Left renal cortex interstitium (tissue), 4 donors: ENCODE results near the gene ECM1. TPM values are rescaled to one million over a fixed set of nuclear protein-coding genes. Genes with fewer than 3 reads are reported as not detected.

Source experiments
- DNase-seq, 4 donors: peaks; one replicate each; pipeline ENCODE4 v3.0.0-alpha.2; 2013; ENCODE audit warnings: low read depth in 4 of 4, low spot score in 2 of 4, missing footprints in 1 of 4
- polyA plus RNA-seq, 4 donors: library from polyadenylated mRNA; unstranded; fragments of 120-200 nt; gene quantifications; one replicate each; pipeline ENCODE4 v1.2.1, GENCODE V29; 2013; ENCODE audit not compliant: insufficient read length in 4 of 4

ECM1 gene
- polyA plus RNA-seq, 4 donors = 12.4 to 16.0 (median 15.1) TPM

- no peak for DNase-seq
These were observed 35.7 kb downstream of the ECM1 start for GRCh38 chr1:150543500-150544143.

GRCh38 chr1:150544204-150544603, 36.3 kb downstream of the ECM1 start:
- DNase-seq = no peak

GRCh38 chr1:150545486-150546032, 37.6 kb downstream of the ECM1 start:
- DNase-seq = no peak

GRCh38 chr1:150546294-150546937, 38.5 kb downstream of the ECM1 start:
- no peak for DNase-seq

DNA sequence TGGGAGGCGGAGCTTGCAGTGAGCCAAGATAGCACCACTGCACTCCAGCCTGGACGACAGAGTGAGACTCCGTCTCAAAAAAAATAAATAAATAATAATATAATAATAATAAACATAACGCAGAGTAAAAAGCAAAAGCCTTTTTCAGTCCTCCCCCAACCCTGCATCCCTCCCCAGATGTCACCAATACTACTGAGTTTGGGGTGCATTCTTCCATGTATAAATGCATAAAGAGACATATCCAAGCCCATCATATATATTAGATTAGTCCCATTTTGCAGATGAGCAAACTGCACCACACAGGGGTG, 40.4 kb downstream of the ECM1 start:
- no peak for DNase-seq

GRCh38 chr1:150548632-150549495, 41.0 kb downstream of the ECM1 start, which contains the start of gene ADAMTSL4:
TSS of gene ADAMTSL4 (plus strand) at chr1:150549408. CDS start at chr1:150552289, 2,881 bp downstream.
- no peak for DNase-seq

DNA sequence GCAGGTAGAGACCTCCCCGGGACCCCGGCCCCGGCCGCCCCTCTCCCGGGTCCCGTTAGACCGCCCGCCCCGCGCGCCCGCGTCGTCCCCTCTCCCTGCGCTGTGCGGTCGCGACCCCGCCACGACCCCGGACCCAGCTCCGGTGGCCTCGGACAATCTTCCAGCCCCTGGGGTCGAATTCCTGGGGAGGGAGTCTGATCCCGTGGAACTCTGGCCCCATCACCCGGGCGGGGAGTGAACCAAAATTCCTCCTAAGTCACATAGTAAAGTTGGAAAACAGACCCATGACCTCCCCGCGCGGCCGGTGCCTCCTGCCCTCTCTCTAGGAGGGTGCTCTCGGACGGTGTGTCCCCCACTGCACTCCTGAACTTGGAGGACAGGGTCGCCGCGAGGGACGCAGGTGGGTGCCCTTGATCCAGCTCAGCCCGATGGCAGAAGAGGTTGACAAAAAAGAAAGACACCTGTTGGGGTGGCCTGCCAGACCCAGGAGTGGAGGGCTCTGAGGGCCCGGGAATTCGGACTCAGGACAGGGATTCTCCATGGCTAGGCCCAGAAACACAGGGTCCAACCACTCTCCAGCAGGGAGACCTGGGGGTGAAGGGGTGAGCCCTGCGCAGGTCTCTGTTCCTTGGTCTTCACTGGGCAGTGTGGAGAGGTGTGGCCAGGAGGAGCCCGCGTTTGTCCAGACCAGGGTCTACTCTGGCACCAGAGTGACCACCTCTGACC, 41.8 kb downstream of the ECM1 start:
- DNase-seq = no peak

DNA sequence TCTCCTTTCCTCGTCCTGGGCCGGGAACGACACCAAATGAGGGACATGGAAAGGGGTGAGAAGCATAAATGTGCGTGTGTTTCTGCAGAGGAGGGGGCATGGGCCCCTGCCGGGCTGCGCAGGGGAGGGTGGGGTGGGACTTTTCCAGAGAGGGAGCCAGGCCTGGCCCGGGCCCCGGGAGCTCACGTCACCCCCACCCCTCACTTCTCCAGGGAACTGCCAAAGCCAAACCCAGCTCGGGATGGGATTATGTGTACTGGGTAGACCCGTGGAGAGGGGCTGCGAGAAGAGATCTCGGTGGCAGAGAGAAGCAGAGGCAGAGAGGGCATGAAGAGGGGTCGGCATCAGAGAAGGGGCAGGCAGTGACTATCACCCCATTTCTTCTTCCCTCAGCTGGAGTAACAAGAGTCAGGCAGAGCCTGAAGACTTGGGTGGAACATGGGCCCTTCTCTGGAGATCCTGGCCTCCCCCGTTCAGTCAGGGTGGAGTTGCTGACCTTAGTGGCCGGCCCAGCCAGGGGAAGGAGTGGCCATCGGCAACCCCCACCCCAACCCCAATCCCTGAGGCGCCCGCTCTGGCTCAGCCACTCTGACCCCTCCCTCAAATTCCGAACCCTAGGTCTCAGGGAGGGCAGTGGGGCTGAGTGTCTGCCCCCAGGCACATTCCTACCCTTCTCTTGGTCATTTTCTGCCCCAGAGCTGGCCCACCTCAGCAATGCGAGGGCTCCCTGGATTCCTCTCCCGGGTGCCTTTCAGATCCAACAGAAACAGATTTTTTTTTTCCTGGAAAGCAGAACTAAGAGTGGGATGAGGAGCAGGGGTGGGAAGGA, 42.5 kb downstream of the ECM1 start:
- DNase-seq = no peak

GRCh38 chr1:150551051-150551783, 43.3 kb downstream of the ECM1 start:
- DNase-seq = no peak

DNA sequence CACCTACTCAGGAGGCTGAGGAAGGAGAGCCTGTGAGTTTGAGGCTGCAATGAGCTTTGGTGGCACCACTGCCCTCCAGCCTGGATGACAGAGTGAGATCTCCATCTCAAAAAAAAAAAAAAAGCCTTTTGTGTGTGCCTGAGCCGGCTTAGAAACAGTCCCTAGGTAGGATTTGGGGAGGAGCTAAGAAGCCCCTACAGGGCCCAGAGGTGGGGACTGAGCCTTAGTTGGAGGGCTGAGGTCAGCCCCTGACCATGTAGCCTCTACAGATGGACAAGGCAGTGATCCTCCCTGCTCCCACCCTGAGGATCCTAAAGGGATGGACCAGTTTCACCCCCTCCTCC, 43.8 kb downstream of the ECM1 start:
- no peak for DNase-seq

GRCh38 chr1:150552128-150552910, 44.4 kb downstream of the ECM1 start:
- DNase-seq = no peak

GRCh38 chr1:150552911-150553289, 45.0 kb downstream of the ECM1 start:
- DNase-seq = no peak

DNA sequence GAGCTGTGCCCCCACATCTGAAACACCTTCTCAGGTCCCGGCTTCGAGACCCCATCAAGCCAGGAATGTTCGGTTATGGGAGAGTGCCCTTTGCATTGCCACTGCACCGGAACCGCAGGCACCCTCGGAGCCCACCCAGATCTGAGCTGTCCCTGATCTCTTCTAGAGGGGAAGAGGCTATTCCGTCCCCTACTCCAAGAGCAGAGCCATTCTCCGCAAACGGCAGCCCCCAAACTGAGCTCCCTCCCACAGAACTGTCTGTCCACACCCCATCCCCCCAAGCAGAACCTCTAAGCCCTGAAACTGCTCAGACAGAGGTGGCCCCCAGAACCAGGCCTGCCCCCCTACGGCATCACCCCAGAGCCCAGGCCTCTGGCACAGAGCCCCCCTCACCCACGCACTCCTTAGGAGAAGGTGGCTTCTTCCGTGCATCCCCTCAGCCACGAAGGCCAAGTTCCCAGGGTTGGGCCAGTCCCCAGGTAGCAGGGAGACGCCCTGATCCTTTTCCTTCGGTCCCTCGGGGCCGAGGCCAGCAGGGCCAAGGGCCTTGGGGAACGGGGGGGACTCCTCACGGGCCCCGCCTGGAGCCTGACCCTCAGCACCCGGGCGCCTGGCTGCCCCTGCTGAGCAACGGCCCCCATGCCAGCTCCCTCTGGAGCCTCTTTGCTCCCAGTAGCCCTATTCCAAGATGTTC, 45.6 kb downstream of the ECM1 start:
- DNase-seq = no peak

GRCh38 chr1:150554086-150554452, 46.2 kb downstream of the ECM1 start:
- DNase-seq = no peak

DNA sequence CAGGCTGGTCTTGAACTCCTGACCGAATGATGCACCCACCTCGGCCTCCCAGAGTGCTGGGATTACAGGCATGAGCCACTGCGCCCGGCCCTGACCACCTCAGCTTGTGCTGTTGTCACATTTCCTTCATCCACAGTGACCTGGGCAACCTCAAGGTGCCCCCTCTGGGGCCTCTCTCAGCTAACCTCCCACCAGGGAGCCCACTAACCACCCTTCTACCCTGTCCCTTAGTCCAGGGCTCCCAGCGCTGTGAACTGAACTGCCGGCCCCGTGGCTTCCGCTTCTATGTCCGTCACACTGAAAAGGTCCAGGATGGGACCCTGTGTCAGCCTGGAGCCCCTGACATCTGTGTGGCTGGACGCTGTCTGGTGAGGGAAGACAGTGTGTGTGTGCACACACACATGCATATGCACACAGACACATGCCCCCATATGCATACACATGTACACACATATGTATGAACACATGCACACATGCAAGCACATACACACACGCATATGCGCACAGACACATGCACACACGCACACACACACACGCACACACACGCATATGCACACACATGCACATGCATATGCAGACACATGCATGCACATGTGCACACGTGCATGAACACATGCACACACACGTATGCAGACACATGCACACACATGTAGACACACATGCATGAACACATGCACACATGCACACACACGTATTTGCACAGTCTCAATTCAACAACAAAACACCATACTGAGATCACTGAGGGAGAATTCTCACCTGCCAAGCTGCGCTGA, 47.5 kb downstream of the ECM1 start:
- DNase-seq = no peak

DNA sequence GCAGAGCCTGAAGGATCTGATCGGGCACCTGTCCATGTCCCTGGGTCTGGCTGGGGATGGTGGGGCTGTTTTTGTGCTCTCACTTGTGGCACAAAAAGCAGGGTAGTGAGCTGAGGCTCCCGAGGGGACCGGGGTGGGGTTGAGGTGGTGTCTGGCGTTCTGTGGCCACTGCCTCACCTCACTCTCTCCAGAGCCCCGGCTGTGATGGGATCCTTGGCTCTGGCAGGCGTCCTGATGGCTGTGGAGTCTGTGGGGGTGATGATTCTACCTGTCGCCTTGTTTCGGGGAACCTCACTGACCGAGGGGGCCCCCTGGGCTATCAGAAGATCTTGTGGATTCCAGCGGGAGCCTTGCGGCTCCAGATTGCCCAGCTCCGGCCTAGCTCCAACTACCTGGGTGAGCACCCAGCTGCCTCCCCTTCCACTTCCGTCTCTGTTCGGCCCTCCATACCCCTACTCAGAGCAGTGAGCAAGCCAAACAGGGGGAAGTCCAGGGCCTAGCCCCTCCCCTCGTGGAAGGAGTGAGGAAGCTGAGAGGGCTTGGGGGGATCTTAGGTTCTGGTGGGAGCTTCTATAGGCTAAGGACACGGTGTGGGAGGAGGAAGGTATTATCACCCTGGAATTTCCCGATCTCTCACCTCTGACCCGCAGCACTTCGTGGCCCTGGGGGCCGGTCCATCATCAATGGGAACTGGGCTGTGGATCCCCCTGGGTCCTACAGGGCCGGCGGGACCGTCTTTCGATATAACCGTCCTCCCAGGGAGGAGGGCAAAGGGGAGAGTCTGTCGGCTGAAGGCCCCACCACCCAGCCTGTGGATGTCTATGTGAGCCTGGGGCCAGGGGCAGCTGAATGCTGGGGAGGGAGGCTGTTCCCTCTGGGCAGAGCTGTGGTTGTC, 48.3 kb downstream of the ECM1 start:
- no peak for DNase-seq
